Measurements from ENCODE around the gene DIAPH2. TPM values are rescaled to one million over a fixed set of nuclear protein-coding genes. Genes with fewer than 3 reads are reported as not detected.

Gene DIAPH2
- total and polyA plus RNA-seq, 9 of the 15 experiments (the other 6 are each of a cell fraction or from before 2014, with no cell fraction given) = 0.01 to 0.18 (median 0.07) TPM; not detected in 1

GRCh38 chrX:96752781-96753180 lies 68.1 kb downstream of the DIAPH2 start:
- no peaks in the 10 kb centered on the region for H3K4me1 ChIP-seq (replicated peaks in 1 of 2; ENCODE audit: control insufficient read depth in 2 of 2, insufficient read depth in 2 of 2, low read length in 2 of 2)
- no peak overlapping the region for H3K4me2 ChIP-seq (ENCODE audit: insufficient read depth, low read length)
- no peaks in the 10 kb centered on the region for H3K27me3 ChIP-seq (ENCODE audit: control insufficient read depth in 2 of 2, insufficient read depth in 2 of 2, low read length in 2 of 2)
- no peak overlapping the region for H3K27ac ChIP-seq (ENCODE audit: extremely low read depth, low read depth, low read length)
- BruUV-seq (replicated peaks) = no TSS peak
- TF ChIP-seq CEBPZ (IDR thresholded peaks at IDR 0.05; ENCODE audit: borderline replicate concordance, low read depth, low read length) = no peak
- no peak for TF ChIP-seq HOXB6 (CRISPR knock-in tag; IDR thresholded peaks at IDR 0.05; ENCODE audit: borderline replicate concordance)
- no peak for TF ChIP-seq ARNT (IDR thresholded peaks at IDR 0.05)
- no peak for TF ChIP-seq ZNF212 (CRISPR knock-in tag; IDR thresholded peaks at IDR 0.05)
- WGBS (ENCODE audit: insufficient coverage, low coverage, missing lambda C conversion rate) = 3% methylated on average over 5 of the region's 5 CpGs
- FAIRE-seq = no peak
- H4K20me1 ChIP-seq (replicated peaks; ENCODE audit: control insufficient read depth, insufficient read depth, low read length) = no peaks in the 10 kb centered on the region
- H3K36me3 ChIP-seq (ENCODE audit: control insufficient read depth, insufficient read depth, low read length) = no peaks in the 10 kb centered on the region
- H3K79me2 ChIP-seq (ENCODE audit: control insufficient read depth, insufficient read depth, low read length) = no peaks in the 10 kb centered on the region
- ATAC-seq = no peak
- H3K9ac ChIP-seq (ENCODE audit: insufficient read depth in 1 of 2, low read depth in 2 of 2, low read length in 2 of 2) = no peak overlapping the region
- POLR2A ChIA-PET = no interaction called here
- H3K4me3 ChIP-seq = no peak overlapping the region
- in situ Hi-C loops (cut with MboI) = no loop called here
- H2AFZ ChIP-seq (ENCODE audit: low read depth, low read length) = no peak overlapping the region
- no peak for DNase-seq (ENCODE audit: extremely low read depth in 1 of 4, low spot score in 3 of 4)
- H3K9me3 ChIP-seq (replicated peaks; ENCODE audit: control insufficient read depth, insufficient read depth, low read depth, low read length) = no peaks in the 10 kb centered on the region
- no peaks in the 10 kb centered on the region for H3K9me1 ChIP-seq (ENCODE audit: control insufficient read depth, insufficient read depth, low read length)
- intact Hi-C loops (cut with micrococcal nuclease) = no loop called here
- CTCF ChIA-PET (ENCODE audit: low intra/inter-chr PET ratio) = no interaction called here
